NCI-H774 (cell line): ENCODE measurements around the gene KIF17.

Experiments used
- DNase-seq: peaks from one replicate; lab custom pipeline; 2025; lab: John Stamatoyannopoulos, UW

KIF17 gene

DNA sequence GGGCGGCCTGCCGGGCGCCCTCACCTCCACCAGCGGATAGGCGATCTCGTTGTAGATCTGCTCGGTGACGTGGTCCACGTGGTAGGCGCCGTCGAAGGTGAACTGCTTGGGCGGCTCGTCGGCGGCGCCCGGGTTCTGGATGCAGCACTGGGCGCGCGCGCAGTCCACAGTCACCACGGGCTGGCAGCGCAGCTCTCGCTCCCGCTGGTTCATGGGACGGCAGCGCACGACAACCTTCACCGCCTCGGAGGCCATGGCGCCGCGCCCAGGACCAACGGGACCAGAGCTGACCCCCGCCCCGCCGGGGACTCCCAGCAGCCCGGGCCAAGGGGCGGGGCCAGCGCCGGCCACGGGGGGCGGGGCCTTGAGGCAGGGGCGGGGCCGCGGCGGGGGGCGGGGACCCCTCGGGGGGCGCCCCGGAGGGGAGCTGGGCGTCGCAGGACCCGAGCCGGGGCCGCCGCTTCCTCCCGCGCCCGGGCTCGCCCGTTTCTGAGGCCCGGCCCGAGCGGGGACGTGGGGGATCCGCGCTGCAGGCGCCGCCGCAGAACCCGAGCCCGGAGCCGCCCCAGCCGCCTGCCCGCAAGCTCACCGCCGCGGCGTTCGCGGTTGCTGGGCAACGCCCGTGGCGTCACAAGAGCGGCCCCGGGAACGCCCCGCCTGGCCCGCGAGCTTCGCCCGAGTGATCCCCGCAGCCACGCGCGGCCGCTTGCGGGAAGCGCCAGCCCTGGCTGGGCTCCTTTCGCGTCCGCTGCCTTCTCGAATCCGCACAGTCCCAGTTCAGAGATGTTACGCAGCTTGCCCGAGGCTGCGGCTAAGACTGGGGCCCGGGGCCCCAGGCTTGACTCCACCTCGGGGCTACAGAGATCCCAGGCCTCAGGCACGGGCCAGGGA lies at the start of gene KIF17:
Gene KIF17 (minus strand): TSS at position 556 of the 891 bp plus-strand sequence. CDS start 301 bp downstream, at position 255.
- peak; percentile 32 for DNase-seq

DNA sequence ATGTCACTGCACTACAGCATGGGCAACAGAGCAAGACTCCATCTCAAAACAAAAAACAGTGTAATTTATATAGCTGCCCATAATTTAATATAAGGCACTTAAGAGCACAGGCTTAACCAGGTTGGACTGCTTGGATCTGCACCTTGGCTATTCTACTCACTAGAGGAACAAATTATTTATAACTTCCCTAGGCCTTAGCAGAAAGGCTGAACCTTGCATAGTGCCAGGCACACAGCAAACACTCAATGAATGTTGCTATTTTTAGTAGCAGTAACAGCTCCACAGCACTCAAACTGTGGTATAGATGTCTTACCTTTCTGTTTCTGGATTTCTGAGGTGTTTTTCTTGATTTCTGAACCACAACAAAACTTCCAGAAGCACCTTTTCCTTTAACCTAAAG lies 49.5 kb upstream of the KIF17 start:
- DNase-seq = no peak

DNA sequence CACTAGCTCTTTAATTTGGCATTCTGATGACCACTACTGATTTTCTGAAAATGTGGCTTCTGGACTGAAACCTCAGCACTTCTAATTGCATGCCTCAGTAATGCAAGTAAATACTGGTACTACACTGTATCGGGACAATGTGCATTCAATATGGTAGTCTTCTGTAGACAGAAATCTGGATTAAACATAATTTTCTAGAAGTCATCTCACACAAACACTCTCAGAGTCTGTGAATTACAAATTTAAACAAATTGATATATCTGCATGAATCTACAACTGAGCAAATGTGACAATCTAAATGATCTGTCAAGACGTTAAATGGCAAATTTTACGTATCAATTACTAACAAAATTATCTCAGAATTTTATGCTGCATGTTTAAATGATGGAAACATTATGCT lies 45.6 kb upstream of the KIF17 start:
- no peak for DNase-seq

DNA sequence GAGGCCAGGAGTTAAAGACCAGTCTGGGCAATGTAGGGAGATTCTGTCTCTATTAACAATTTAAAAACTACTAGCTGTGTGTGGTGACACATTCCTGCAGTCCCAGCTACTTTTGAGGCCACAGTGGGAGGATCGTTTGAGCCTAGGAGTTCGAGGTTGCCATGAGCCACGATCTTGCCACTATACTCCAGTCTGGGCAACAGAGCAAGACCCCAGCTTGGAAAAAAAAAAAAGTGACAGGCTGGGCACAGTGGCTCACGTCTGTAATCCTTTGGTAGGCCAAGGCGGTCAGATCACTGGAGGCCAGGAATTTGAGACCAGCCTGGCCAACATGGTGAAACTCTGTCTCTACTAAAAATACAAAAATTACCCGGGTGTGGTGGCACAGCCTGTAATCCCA lies 42.5 kb upstream of the KIF17 start:
- DNase-seq = no peak

DNA sequence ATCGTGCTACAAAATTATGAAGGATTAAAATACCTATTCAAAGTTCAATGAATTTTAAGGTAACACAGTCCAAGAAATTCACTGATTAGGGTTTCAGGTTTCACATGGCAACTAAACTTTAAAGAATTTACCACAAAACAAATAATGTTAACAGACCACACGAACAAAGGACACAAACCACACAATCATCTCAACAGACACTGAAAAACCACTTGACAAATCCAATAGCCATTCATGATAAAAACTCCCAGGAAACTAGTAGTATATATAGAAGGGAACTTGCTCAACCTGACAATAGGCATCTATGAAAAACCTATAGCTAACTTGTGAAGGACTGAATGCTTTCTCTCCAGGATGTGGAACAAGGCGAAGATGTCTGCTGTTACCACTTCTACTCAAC lies 35.8 kb upstream of the KIF17 start:
- no peak for DNase-seq

DNA sequence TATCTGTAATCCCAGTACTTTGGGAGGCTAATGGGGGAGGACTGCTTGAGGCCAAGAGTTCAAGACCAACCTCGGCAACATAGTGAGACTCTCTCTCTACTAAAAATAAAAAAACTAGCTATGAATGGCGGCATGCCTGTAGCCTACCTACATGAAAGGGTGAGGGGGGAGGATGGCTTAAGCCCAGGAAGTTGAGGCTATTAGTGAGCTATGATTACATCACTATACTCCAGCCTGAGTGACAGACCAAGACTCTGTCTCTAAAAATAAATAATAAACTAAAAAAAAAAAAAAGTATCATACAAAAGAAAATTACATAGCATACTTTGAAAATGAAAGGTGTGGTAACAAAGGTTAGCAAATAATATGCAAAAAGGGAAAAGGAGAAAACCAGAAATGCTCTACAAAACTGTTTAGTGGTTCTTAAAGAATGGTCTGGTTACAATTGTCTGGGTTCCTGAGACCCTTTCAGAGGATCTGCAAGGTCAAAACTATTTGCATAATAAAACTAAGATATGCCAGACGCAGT lies 33.7 kb upstream of the KIF17 start:
- no peak for DNase-seq

DNA sequence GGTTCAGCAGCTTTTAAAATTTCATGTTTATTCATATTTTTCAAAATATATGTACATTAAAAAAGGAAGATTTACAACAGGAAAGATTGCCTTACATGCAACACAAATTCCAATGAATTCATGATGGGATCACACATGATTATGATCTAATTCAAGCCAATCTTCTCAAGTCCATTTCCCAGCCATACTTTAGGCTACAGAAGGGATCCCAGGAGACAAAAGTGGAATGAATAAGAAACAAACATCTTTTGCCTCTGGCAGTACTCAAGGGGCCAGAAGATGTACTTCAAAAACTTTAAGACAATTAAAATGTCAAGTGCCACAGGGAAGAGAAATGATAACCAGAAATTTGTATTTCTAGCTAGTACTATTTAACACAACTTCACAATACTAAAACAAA lies 24.9 kb upstream of the KIF17 start:
- DNase-seq = no peak

DNA sequence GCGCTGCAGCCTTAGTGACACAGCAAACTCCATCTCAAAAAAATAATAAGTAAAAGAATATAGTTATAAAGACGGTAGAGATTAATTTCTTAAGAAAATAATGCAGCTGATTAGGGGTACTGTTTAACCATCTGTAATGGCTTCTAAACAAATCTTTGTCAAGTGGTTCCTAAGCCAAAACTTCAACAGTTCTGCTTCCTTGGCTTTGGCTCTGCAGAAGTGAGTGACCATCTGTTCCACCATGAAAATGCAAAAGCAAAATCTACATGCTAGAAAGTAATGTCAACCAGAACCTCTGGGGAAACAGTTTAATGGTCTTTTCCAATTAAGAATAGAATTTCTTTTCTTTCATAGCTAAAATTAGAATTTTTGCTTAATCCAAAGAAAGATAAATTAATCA lies 23.0 kb upstream of the KIF17 start:
- DNase-seq = no peak

DNA sequence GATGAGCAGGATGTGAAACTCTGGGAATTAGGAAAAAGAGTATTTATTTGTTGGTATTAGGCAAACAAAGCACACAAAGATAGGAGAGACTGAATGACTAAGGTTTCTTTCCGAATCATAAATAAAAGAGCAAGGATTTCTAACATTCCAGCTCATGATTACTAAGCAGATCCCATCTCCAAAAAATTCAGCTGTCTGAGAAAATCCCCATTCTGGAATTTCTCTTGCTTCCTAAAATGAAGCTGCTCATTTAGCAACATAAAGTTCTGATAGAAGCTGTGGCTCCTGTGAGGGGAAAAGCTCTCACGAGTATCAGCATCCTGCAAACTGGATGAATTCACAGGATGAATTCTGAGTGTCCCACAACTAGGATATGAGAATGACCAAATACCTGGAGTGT lies 21.4 kb upstream of the KIF17 start:
- no peak for DNase-seq

DNA sequence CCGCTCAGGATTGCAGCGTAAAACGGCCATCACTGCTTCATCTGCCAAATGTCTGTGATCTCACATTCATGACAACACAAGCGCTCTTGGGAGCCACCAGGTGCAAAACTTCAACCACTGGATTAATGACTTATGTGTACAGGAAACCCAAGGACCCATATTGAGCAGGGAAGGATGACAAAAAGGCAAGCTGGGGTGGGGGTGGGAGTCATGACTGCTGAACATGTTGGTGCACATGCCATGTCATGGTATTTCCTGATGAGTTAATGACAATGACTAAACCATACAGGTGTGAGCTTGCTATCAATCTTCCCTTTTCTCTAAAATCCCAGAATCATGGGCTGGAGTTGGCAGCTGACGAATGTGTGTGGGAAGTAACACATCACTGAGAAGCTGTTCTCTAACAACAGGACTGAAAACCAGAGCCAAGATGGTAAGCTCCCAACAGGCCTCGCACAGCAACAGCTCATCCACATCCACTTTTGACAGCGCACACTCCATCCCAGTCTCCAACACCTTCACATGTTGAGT lies 17.8 kb upstream of the KIF17 start:
- no peak for DNase-seq

DNA sequence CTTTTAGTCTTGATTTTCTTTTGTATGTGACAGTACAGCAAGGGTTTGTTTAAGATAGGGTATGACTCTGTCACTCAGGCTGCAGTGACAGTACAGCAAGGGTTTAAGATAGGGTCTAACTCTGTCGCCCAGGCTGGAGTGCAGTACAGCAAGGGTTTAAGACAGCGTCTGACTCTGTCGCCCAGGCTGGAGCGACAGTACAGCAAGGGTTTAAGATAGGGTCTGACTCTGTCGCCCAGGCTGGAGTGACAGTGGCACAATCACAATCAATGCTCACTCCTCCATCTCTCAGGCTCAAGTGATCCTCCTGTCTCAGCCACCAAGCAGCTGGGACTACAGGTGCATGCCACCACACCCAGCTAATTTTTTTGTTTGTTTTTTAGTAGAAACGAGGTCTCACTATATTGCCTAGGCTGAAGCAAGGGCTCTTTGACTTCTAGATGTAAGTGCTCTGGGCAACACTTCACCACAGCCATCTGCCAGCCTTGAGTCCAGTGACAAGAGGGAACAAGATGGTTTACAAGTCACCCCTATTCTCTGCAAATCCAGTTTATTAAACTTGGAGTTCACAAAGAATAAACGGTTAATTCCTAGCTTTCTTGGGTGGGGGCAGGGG lies 15.7 kb upstream of the KIF17 start:
- no peak for DNase-seq

DNA sequence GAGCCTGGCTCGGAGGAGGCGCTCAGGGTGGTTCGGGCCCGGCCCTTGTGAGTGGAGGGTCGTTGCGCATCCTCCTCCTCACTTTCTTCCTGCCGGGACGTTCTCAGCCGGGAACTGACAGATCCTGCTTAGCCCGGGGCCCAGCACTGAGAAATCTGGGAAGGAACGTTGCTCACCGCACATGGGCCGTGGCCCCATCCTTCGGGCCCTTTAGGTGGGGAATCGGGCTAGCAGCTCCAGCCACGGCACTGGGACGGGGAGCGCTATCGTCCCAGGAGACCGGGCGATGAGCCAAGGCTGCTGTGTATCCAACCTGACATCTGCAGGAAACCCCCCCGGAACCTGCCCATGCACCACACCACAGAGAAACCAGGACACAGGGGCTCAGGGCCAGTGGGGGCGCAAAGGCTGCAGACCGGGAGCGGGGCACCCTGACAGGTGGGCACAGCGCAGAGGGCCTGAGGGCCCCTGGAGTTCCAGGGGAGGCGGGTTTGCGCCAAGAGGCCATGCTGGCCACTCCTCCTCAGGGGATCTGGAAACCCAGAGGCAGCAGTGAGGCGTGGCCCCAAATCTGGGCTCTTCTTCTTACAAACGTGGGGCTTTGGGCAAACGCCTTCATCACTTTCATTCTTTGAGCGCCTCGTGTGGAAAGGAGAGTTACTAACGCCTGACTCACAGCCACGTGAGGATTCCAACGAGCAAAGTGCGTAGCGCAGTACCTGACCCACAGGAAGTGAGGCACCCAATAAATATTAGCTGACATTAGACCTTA lies 15.0 kb upstream of the KIF17 start, which contains the start of gene SH2D5:
Gene SH2D5 (minus strand): TSS at position 116 of the 772 bp plus-strand sequence. CDS start 4,659 bp downstream, outside the sequence.
- DNase-seq = peak; percentile 0

DNA sequence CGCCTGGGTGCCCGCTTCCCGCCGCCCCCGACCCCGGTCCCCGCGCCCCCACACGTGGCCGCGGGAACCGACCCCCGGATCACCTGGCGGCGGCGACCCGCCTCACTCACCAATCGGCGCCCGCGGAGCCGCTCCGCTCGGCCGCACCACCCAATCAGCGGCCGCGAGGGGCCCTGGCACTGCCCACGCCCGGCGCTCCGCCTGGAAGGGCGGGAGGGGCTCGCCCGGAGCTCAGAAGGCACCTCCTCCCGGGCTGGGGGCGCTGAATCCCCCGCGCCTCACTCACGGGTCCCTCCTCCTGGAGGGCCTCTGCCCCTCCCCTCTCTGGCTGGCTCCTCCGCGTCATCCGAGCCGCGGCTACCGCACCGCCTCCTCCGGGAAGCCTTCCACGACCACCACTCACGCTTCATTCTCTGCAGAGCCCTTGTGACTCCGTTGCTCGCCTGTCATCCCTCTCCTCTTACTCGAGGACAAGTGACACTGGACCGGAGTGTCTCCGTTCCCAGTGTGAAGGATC lies 14.3 kb upstream of the KIF17 start:
- DNase-seq = peak; percentile 10

DNA sequence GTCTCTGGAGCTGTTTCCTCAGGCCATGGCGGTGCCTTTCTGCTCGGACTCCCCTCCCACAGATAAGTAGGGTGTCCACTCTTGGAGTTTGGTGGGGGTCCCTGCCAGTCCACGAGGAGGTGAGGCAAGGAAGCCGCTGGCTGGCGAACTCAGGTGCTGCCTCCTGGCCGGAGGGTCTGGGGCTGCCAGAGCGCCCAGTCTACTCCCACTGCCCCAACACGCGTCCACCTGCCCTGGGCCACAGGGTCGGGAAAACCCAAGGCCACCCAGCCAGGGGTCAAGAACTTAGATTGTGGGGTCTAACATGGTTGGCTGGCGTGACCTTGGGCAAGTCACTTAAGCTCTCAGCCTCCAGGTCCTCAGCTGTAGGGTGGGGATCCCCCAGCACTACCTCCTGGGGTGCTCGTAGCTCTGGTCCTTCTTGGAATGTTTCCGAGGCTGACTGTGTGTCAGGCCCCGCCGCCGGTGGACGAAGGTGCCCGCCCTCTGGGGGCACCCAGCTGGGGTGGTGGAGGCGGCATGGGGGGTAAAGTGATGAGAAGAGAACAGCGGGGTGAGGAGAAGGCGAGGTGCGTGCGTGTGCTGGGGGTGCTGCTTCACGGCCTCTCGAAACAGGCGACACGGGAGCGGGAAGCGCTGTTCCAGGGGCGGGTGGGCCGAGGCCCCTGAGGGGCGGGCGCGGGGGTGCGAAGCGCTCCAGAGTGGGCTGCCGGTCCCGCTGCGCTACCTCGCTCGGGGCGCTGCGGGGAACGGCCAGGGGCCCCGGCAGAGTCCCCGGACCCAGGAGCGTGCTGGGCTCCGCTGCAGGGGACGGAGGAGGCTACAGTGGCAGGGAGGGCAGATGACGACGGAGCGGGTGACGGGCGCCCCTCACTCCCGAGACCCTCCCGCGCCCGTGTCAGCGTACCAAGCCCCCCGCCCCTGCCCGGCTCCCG lies 13.5 kb upstream of the KIF17 start:
- DNase-seq = no peak

DNA sequence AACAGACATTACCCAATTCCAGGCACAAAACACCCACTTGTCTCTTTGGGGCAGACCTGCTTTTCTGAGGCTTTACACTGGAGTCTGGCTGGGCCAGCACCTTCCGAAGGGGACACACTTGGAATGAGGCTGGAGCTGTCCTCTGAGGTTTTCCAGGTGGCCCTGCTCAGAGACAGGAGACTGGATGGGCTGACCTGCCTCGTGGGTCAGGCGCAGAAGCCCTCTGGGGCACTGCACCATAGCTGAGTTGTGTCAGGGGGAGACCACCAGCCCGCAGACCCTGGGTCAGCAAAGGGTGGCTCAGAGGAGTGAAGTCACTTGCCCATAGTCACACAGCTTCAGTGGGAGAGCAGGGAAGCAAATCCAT lies 12.9 kb upstream of the KIF17 start:
- no peak for DNase-seq

DNA sequence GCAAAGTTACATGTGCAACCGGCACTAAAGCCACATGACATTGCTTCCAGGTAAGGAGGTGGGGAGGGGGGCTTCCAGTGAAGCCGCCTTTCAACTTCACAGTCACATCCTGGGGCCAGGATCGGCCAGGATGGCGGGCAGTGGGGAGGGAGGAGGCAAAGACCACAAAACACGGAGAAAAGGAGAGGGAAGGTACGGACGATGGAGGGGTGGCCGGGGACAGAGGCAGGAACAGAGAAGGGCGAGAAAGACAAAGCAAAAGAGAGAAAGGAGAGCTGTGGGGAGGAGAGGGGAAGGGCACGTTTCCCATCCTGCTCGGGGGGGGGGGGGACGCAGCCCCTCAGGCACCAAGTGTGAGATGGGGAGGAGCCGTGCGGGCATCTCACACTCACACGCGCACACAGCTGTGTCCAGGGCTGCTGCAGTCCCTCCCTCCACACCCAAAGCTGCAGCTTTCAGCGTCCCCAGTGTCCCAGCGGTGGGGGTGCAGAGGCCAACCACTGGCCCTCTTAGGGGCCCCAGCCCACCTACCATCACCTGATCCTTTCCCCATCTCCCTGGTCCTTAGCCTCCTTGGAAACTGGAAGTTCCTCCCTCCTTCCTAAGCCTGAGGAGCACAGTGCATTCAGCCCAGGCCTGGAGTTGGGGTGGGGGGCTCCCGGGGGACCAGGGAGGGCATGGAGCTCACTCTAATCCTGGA lies 12.3 kb upstream of the KIF17 start:
- DNase-seq = no peak

DNA sequence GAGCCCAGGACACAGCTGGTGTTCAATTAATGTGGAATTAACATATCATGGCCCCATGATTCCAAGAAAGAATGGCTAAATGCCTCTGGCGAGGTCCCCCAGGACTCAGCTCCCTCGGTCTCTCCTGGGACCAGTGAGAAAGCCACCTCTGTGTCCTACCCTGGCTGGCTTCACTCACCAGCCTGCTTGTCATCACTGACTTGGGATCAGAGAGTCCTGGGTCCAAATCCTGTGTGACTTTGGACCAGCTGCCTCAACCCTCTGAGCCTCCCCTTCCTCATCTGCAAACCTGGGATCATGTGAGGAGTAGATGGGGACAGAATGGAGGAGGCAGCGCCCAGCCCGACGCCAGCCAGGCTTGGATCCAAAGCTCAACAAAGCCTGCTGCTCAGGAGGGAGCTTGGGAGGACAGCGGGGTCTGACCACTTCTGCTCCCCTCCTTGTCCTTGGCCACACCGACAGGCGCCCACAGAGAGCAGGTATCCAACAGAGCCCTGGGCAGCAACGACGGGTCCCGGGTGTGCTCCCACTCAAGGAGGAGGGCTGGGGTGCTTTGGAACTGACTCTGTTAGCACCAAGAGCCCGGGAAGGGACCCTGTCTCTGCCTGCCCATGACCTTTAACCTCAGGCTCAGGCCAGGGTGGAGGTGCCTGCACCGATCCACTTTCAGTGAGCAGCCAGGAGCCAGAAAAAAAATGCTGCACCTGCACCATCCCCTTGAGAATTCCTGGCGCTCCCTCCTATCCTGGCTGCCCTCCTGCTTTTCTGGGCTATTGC lies 11.5 kb upstream of the KIF17 start:
- no peak for DNase-seq

DNA sequence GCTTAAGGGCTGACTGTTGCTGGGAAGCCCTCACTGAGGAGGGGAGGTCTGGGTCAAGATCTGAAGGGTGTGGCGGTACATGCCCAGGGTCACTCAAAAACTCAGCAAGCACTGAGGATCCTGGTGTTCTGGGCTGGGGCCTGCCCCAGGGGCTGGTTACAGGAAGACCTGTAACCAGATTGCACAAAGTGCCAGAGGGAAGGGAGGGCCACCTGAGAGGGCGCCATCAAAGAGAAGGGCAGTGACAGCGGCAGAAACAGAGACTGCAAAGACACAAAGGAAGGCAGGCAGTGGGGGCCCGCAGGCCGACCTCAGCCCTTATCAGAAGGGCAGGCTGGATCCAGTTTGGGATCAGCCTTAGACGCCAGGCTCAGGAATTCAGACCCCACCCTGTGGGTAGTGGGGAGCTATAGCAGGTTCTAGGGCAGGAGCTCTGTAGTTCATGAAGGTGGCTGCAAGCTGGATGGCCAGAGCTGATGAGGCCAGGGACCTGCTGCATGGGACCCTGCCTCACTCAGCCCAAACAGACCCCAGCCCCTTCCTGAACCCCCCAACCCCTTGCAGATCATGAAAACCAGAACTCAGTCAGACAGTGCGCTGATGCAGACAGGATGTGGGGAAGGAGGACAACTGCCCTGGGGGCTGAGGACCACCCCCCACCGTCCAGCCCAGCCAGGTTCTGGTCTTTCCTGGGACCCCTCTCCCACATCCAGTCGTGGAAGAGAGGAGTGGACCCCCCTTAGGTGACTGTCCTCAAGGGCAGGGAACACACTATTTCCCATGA lies 10.8 kb upstream of the KIF17 start:
- no peak for DNase-seq
